Ishikawa (cell line): ENCODE measurements around the gene ELOB.

Experiments
- CEBPB ChIP-seq: IDR thresholded peaks from 2 replicates; pipeline ENCODE4 v1.6.1; 2012
- CREB1 ChIP-seq: IDR thresholded peaks from 2 replicates; pipeline ENCODE4 v1.6.1; 2012; ENCODE audit warnings: low read depth
- EGR1 ChIP-seq: IDR thresholded peaks from 2 replicates; pipeline ENCODE4 v1.6.1; 2012
- EP300 ChIP-seq: IDR thresholded peaks from 2 replicates; pipeline ENCODE4 v1.6.1; 2012; ENCODE audit warnings: borderline replicate concordance
- FOXM1 ChIP-seq: IDR thresholded peaks from 2 replicates; pipeline ENCODE4 v1.6.1; 2012; ENCODE audit warnings: low read depth, borderline replicate concordance
- NFIC ChIP-seq: IDR thresholded peaks from 2 replicates; pipeline ENCODE4 v1.6.1; 2012
- RAD21 ChIP-seq: IDR thresholded peaks from 2 replicates; pipeline ENCODE4 v1.6.1; 2012; ENCODE audit warnings: low read depth
- TAF1 ChIP-seq: IDR thresholded peaks from 2 replicates; pipeline ENCODE4 v1.6.1; 2012; ENCODE audit warnings: low read depth, mild to moderate bottlenecking
- TCF12 ChIP-seq: IDR thresholded peaks from 2 replicates; pipeline ENCODE4 v1.6.1; 2012; ENCODE audit warnings: low read depth
- TEAD4 ChIP-seq: IDR thresholded peaks from 2 replicates; pipeline ENCODE4 v1.6.1; 2012
- YY1 ChIP-seq: IDR thresholded peaks from 2 replicates; pipeline ENCODE4 v1.6.1; 2012; ENCODE audit warnings: low read depth
- ZBTB7A ChIP-seq: IDR thresholded peaks from 2 replicates; pipeline ENCODE4 v1.6.1; 2012; ENCODE audit warnings: low read depth
- TF ChIP-seq, protein P1 (sequence below): IDR thresholded peaks from 2 replicates; pipeline ENCODE4 v1.6.1; 2012
- TF ChIP-seq, protein P2 (sequence below): IDR thresholded peaks from 2 replicates; pipeline ENCODE4 v1.6.1; 2012; ENCODE audit warnings: low read depth, mild to moderate bottlenecking
- TF ChIP-seq, protein P3 (sequence below): IDR thresholded peaks from 2 replicates; pipeline ENCODE4 v1.6.1; 2012

ELOB gene

DNA sequence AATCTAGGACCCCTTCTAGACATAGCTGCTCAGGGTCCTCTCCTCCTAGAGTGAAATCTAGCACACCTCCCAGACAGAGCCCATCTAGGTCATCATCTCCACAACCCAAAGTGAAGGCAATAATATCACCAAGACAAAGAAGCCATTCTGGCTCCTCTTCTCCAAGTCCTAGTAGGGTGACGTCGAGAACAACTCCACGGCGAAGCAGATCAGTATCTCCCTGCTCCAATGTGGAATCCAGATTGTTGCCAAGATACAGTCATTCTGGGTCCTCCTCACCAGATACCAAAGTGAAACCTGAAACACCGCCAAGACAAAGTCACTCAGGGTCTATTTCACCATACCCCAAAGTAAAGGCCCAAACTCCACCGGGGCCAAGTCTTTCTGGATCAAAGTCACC, 13.9 kb downstream of the ELOB start:
- TF ChIP-seq NFIC: no peak
- no peak for TF ChIP-seq ZBTB7A
- TF ChIP-seq, protein P1, sequence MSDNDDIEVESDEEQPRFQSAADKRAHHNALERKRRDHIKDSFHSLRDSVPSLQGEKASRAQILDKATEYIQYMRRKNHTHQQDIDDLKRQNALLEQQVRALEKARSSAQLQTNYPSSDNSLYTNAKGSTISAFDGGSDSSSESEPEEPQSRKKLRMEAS: no peak
- TF ChIP-seq YY1: no peak
- TF ChIP-seq CEBPB: no peak
- TF ChIP-seq TCF12: no peak
- no peak for TF ChIP-seq RAD21
- TF ChIP-seq TAF1: no peak
- TF ChIP-seq, protein P2, sequence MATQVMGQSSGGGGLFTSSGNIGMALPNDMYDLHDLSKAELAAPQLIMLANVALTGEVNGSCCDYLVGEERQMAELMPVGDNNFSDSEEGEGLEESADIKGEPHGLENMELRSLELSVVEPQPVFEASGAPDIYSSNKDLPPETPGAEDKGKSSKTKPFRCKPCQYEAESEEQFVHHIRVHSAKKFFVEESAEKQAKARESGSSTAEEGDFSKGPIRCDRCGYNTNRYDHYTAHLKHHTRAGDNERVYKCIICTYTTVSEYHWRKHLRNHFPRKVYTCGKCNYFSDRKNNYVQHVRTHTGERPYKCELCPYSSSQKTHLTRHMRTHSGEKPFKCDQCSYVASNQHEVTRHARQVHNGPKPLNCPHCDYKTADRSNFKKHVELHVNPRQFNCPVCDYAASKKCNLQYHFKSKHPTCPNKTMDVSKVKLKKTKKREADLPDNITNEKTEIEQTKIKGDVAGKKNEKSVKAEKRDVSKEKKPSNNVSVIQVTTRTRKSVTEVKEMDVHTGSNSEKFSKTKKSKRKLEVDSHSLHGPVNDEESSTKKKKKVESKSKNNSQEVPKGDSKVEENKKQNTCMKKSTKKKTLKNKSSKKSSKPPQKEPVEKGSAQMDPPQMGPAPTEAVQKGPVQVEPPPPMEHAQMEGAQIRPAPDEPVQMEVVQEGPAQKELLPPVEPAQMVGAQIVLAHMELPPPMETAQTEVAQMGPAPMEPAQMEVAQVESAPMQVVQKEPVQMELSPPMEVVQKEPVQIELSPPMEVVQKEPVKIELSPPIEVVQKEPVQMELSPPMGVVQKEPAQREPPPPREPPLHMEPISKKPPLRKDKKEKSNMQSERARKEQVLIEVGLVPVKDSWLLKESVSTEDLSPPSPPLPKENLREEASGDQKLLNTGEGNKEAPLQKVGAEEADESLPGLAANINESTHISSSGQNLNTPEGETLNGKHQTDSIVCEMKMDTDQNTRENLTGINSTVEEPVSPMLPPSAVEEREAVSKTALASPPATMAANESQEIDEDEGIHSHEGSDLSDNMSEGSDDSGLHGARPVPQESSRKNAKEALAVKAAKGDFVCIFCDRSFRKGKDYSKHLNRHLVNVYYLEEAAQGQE: no peak
- TF ChIP-seq EP300: no peak
- TF ChIP-seq FOXM1: no peak
- TF ChIP-seq, protein P3, sequence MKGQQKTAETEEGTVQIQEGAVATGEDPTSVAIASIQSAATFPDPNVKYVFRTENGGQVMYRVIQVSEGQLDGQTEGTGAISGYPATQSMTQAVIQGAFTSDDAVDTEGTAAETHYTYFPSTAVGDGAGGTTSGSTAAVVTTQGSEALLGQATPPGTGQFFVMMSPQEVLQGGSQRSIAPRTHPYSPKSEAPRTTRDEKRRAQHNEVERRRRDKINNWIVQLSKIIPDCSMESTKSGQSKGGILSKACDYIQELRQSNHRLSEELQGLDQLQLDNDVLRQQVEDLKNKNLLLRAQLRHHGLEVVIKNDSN: no peak
- no peak for TF ChIP-seq EGR1
- TF ChIP-seq CREB1: no peak
- TF ChIP-seq TEAD4: no peak

DNA sequence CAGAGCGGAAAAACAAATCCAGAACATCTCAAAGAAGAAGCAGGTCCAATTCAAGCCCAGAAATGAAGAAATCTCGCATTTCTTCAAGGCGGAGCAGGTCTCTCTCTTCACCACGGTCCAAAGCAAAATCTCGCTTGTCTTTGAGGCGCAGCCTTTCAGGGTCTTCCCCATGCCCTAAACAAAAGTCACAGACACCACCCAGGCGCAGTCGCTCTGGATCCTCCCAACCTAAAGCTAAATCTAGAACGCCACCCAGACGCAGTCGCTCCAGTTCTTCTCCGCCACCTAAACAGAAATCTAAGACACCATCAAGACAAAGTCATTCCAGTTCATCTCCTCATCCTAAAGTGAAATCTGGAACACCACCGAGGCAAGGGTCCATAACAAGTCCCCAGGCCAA, 14.4 kb downstream of the ELOB start:
- no peak for TF ChIP-seq NFIC
- no peak for TF ChIP-seq CREB1
- TF ChIP-seq TAF1: no peak
- TF ChIP-seq, protein P1: no peak
- no peak for TF ChIP-seq EGR1
- no peak for TF ChIP-seq RAD21
- TF ChIP-seq, protein P2: no peak

DNA sequence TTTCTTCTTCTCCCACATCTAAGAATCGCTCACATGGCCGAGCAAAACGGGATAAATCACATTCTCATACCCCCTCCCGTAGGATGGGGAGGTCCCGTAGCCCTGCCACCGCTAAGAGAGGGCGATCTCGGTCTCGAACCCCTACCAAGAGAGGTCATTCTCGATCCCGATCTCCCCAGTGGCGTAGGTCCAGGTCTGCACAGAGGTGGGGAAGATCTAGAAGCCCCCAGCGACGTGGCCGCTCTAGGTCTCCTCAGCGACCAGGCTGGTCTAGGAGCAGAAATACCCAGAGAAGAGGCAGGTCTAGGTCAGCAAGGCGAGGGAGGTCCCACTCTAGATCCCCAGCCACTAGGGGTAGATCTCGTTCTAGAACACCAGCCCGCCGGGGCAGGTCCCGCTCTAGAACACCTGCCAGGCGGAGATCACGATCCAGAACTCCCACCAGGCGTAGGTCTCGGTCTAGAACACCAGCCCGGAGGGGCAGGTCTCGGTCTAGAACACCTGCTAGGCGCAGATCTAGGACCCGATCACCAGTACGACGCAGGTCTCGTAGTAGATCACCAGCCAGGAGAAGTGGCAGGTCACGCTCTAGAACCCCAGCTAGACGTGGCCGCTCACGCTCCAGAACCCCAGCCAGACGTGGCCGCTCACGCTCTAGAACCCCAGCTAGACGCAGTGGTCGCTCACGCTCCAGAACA, 15.0 kb downstream of the ELOB start:
- TF ChIP-seq, protein P3: no peak
- TF ChIP-seq YY1 (no peak), FOXM1 (no peak)

DNA sequence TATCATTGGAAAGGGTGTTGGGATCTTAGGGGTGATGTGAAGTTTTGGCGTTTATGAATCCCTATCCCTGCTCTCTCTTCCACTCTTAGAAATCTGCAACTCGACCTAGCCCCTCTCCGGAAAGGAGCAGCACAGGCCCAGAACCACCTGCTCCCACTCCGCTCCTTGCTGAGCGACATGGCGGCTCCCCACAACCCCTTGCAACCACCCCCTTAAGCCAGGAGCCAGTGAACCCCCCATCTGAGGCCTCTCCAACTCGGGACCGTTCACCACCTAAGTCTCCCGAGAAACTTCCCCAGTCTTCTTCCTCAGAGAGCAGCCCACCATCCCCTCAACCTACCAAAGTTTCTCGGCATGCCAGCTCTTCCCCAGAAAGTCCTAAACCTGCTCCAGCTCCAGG, 15.6 kb downstream of the ELOB start:
- TF ChIP-seq, protein P1: no peak
- no peak for TF ChIP-seq TEAD4
- no peak for TF ChIP-seq YY1
- no peak for TF ChIP-seq EGR1
- TF ChIP-seq CEBPB: no peak
- TF ChIP-seq TCF12: no peak
- TF ChIP-seq, protein P2: no peak
- TF ChIP-seq ZBTB7A: no peak
- TF ChIP-seq, protein P3: no peak
- no peak for TF ChIP-seq TAF1
- TF ChIP-seq FOXM1: no peak
